Measurements from ENCODE around the gene INO80C.

Gene INO80C

DNA sequence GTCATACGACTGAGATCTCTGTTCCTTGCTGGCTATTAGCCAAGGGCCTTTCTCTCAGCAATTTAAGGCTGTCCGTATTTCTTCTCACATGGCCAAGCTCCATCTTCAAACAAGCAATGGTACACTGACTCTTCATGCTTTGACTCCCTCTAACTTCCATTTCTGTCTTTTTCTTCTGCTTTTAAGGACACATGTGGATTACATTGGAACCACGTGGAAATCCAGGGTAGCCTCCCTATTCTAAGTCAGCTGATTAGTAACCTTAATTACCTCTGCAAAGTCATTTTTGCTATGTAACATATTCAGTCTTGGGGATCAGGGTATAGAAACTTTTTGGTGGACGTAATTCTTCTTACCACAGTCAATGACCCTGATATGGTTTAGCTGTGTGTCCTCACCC is 79.2 kb downstream of the INO80C start:
- DNase-seq (ENCODE audit: low spot score), result no peak
- TF ChIP-seq, protein P1, sequence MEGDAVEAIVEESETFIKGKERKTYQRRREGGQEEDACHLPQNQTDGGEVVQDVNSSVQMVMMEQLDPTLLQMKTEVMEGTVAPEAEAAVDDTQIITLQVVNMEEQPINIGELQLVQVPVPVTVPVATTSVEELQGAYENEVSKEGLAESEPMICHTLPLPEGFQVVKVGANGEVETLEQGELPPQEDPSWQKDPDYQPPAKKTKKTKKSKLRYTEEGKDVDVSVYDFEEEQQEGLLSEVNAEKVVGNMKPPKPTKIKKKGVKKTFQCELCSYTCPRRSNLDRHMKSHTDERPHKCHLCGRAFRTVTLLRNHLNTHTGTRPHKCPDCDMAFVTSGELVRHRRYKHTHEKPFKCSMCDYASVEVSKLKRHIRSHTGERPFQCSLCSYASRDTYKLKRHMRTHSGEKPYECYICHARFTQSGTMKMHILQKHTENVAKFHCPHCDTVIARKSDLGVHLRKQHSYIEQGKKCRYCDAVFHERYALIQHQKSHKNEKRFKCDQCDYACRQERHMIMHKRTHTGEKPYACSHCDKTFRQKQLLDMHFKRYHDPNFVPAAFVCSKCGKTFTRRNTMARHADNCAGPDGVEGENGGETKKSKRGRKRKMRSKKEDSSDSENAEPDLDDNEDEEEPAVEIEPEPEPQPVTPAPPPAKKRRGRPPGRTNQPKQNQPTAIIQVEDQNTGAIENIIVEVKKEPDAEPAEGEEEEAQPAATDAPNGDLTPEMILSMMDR (IDR thresholded peaks at IDR 0.05), result no peak
- Histone ChIP-seq H3K27ac (no peak overlapping the region), H3K4me3 (no peak overlapping the region)
